K562 (cell line): ENCODE results near the gene TNF. TPM values are rescaled to one million over a fixed set of nuclear protein-coding genes. Genes with fewer than 3 reads are reported as not detected.

Experiments
- polyA plus RNA-seq, 8 experiments: library from polyadenylated mRNA; depleted of rRNA in 4 of 8; stranded (reverse) in 5 of 8; unstranded in 3 of 8; fragments of >200 nt; fragmentation: Nextera tagmentation in 2 of 8; fragmentation: Illumina TruSeq in 1 of 8; extraction: Ambion mirVana in 2 of 8; extraction: Trizol in 1 of 8; gene quantifications; 2 replicates each; pipeline versions ENCODE4 v1.2.1 to v1.2.3, GENCODE V29; 2011 to 2014; ENCODE audit warnings: inconsistent platforms in 1 of 8, missing spikeins in 1 of 8
- small RNA-seq: library from RNA; depleted of rRNA; stranded (forward); fragments of <200 nt; gene quantifications from one replicate; pipeline ENCODE3, GENCODE V24; 2014
- total RNA-seq, 7 experiments: library from RNA; depleted of rRNA in 6 of 7; stranded (reverse); fragments of >200 nt in 6 of 7; fragmentation: Illumina TruSeq in 2 of 7; extraction: Trizol in 2 of 7; gene quantifications; 2 replicates each; pipeline versions ENCODE4 v1.2.1 to v1.2.3, GENCODE V29; 2011 to 2021; ENCODE audit warnings: low replicate concordance in 1 of 7

TNF gene
- total and polyA plus RNA-seq, 9 of the 15 experiments (the other 6 are each of a cell fraction or from before 2014, with no cell fraction given): 0.08 to 0.40 TPM; not detected in 7

Small RNA genes within 50 kb of the gene (small RNA-seq; reads per million reads assigned to genes)
- gene SNORA38 (22.4 reads per million, percentile 97 among the genes with 10 or more reads in this experiment), gene SNORD117 (488 reads per million, percentile 99 among the genes with 10 or more reads in this experiment), gene SNORD84 (not detected), gene UQCRHP1 (not detected)

Other genes starting within 250 kb of the TNF start
Only the 7 nearest of the 34 such genes appear.
- 769 and 923 TPM in 2 replicates for gene DDX39B, start 33.6 kb upstream of the TNF start, total RNA-seq (2014; rRNA removed)
- gene DDX39B, start 33.6 kb upstream of the TNF start, total RNA-seq (2014; rRNA removed; fragmentation: Illumina TruSeq; extraction: Trizol): 541 and 592 TPM in 2 replicates
- gene DDX39B, start 33.6 kb upstream of the TNF start, total RNA-seq (2015; rRNA removed; fragmentation: Illumina TruSeq; extraction: Trizol): 468 and 485 TPM in 2 replicates
- gene DDX39B, start 33.6 kb upstream of the TNF start, total RNA-seq (2021): 539 and 597 TPM in 2 replicates
- 665 and 668 TPM in 2 replicates for gene DDX39B, start 33.6 kb upstream of the TNF start, polyA plus RNA-seq (2011; rRNA removed)
- gene DDX39B, start 33.6 kb upstream of the TNF start, polyA plus RNA-seq (2014; fragmentation: Illumina TruSeq; extraction: Trizol): 542 and 628 TPM in 2 replicates
- gene DDX39B, start 33.6 kb upstream of the TNF start, polyA plus RNA-seq (2014; fragmentation: Nextera tagmentation; extraction: Ambion mirVana): 100 to 1,000 TPM; 479 to 565 TPM
- 869 and 906 TPM in 2 replicates for gene DDX39B, start 33.6 kb upstream of the TNF start, polyA plus RNA-seq (2014; rRNA removed)
- gene ATP6V1G2, start 29.0 kb upstream of the TNF start, total RNA-seq (2014; rRNA removed): 0.12 and 0.14 TPM in 2 replicates
- gene ATP6V1G2, start 29.0 kb upstream of the TNF start, total RNA-seq (2014; rRNA removed; fragmentation: Illumina TruSeq; extraction: Trizol): 0.29 and 0.32 TPM in 2 replicates
- 0.33 and 0.57 TPM in 2 replicates for gene ATP6V1G2, start 29.0 kb upstream of the TNF start, total RNA-seq (2015; rRNA removed; fragmentation: Illumina TruSeq; extraction: Trizol)
- gene ATP6V1G2, start 29.0 kb upstream of the TNF start, total RNA-seq (2021): 0.47 and 0.49 TPM in 2 replicates
- gene ATP6V1G2, start 29.0 kb upstream of the TNF start, polyA plus RNA-seq (2011; rRNA removed): 1.0 and 1.5 TPM in 2 replicates
- gene ATP6V1G2, start 29.0 kb upstream of the TNF start, polyA plus RNA-seq (2014; fragmentation: Illumina TruSeq; extraction: Trizol): 0.55 and 1.1 TPM in 2 replicates
- gene ATP6V1G2, start 29.0 kb upstream of the TNF start, polyA plus RNA-seq (2014; fragmentation: Nextera tagmentation; extraction: Ambion mirVana): under 1 TPM; 0.15 to 0.17 TPM
- gene ATP6V1G2, start 29.0 kb upstream of the TNF start, polyA plus RNA-seq (2014; rRNA removed): 0.38 and 0.78 TPM in 2 replicates
- 32.9 and 33.1 TPM in 2 replicates for gene NFKBIL1, start 28.0 kb upstream of the TNF start, total RNA-seq (2014; rRNA removed)
- gene NFKBIL1, start 28.0 kb upstream of the TNF start, total RNA-seq (2014; rRNA removed; fragmentation: Illumina TruSeq; extraction: Trizol): 5.8 and 7.6 TPM in 2 replicates
- 17.0 and 18.1 TPM in 2 replicates for gene NFKBIL1, start 28.0 kb upstream of the TNF start, total RNA-seq (2015; rRNA removed; fragmentation: Illumina TruSeq; extraction: Trizol)
- 24.7 and 28.7 TPM in 2 replicates for gene NFKBIL1, start 28.0 kb upstream of the TNF start, total RNA-seq (2021)
- gene NFKBIL1, start 28.0 kb upstream of the TNF start, polyA plus RNA-seq (2011; rRNA removed): 5.7 and 9.0 TPM in 2 replicates
- gene NFKBIL1, start 28.0 kb upstream of the TNF start, polyA plus RNA-seq (2014; fragmentation: Illumina TruSeq; extraction: Trizol): 4.3 and 14.0 TPM in 2 replicates
- under 1 TPM; 0.49 to 0.59 TPM for gene NFKBIL1, start 28.0 kb upstream of the TNF start, polyA plus RNA-seq (2014; fragmentation: Nextera tagmentation; extraction: Ambion mirVana)
- gene NFKBIL1, start 28.0 kb upstream of the TNF start, polyA plus RNA-seq (2014; rRNA removed): 26.6 and 32.6 TPM in 2 replicates
- not detected in 2 replicates for gene LTA, start 3.3 kb upstream of the TNF start, total RNA-seq (2014; rRNA removed)
- gene LTA, start 3.3 kb upstream of the TNF start, total RNA-seq (2014; rRNA removed; fragmentation: Illumina TruSeq; extraction: Trizol): not detected in 2 replicates
- gene LTA, start 3.3 kb upstream of the TNF start, total RNA-seq (2015; rRNA removed; fragmentation: Illumina TruSeq; extraction: Trizol): not detected in 2 replicates
- gene LTA, start 3.3 kb upstream of the TNF start, total RNA-seq (2021): 0.80 and 0.87 TPM in 2 replicates
- gene LTA, start 3.3 kb upstream of the TNF start, polyA plus RNA-seq (2011; rRNA removed): not detected in 2 replicates
- gene LTA, start 3.3 kb upstream of the TNF start, polyA plus RNA-seq (2014; fragmentation: Illumina TruSeq; extraction: Trizol): not detected in 2 replicates
- gene LTA, start 3.3 kb upstream of the TNF start, polyA plus RNA-seq (2014; fragmentation: Nextera tagmentation; extraction: Ambion mirVana): not detected
- not detected in 2 replicates for gene LTA, start 3.3 kb upstream of the TNF start, polyA plus RNA-seq (2014; rRNA removed)
- not detected in 2 replicates for gene LTB, start 6.9 kb downstream of the TNF start, total RNA-seq (2014; rRNA removed)
- gene LTB, start 6.9 kb downstream of the TNF start, total RNA-seq (2014; rRNA removed; fragmentation: Illumina TruSeq; extraction: Trizol): not detected in 2 replicates
- 0.30 TPM in 1 of 2 replicates, not detected in the other for gene LTB, start 6.9 kb downstream of the TNF start, total RNA-seq (2015; rRNA removed; fragmentation: Illumina TruSeq; extraction: Trizol)
- 0.51 and 1.0 TPM in 2 replicates for gene LTB, start 6.9 kb downstream of the TNF start, total RNA-seq (2021)
- 0.11 TPM in 1 of 2 replicates, not detected in the other for gene LTB, start 6.9 kb downstream of the TNF start, polyA plus RNA-seq (2011; rRNA removed)
- gene LTB, start 6.9 kb downstream of the TNF start, polyA plus RNA-seq (2014; fragmentation: Illumina TruSeq; extraction: Trizol): not detected in 2 replicates
- not detected for gene LTB, start 6.9 kb downstream of the TNF start, polyA plus RNA-seq (2014; fragmentation: Nextera tagmentation; extraction: Ambion mirVana)
- gene LTB, start 6.9 kb downstream of the TNF start, polyA plus RNA-seq (2014; rRNA removed): 0.07 and 0.27 TPM in 2 replicates
- 0.49 and 0.82 TPM in 2 replicates for gene LST1, start 10.7 kb downstream of the TNF start, total RNA-seq (2014; rRNA removed)
- gene LST1, start 10.7 kb downstream of the TNF start, total RNA-seq (2014; rRNA removed; fragmentation: Illumina TruSeq; extraction: Trizol): 0.99 and 1.3 TPM in 2 replicates
- 7.6 and 7.8 TPM in 2 replicates for gene LST1, start 10.7 kb downstream of the TNF start, total RNA-seq (2015; rRNA removed; fragmentation: Illumina TruSeq; extraction: Trizol)
- 1.7 and 1.9 TPM in 2 replicates for gene LST1, start 10.7 kb downstream of the TNF start, total RNA-seq (2021)
- gene LST1, start 10.7 kb downstream of the TNF start, polyA plus RNA-seq (2011; rRNA removed): 1.3 and 2.5 TPM in 2 replicates
- 1.7 and 2.4 TPM in 2 replicates for gene LST1, start 10.7 kb downstream of the TNF start, polyA plus RNA-seq (2014; fragmentation: Illumina TruSeq; extraction: Trizol)
- 1 to 10 TPM; 1.8 to 2.0 TPM for gene LST1, start 10.7 kb downstream of the TNF start, polyA plus RNA-seq (2014; fragmentation: Nextera tagmentation; extraction: Ambion mirVana)
- 1.3 and 1.5 TPM in 2 replicates for gene LST1, start 10.7 kb downstream of the TNF start, polyA plus RNA-seq (2014; rRNA removed)
- not detected in 2 replicates for gene NCR3, start 17.4 kb downstream of the TNF start, total RNA-seq (2014; rRNA removed)
- gene NCR3, start 17.4 kb downstream of the TNF start, total RNA-seq (2014; rRNA removed; fragmentation: Illumina TruSeq; extraction: Trizol): 0.22 TPM in 2 replicates
- gene NCR3, start 17.4 kb downstream of the TNF start, total RNA-seq (2015; rRNA removed; fragmentation: Illumina TruSeq; extraction: Trizol): 0.29 and 0.94 TPM in 2 replicates
- 0.67 and 0.86 TPM in 2 replicates for gene NCR3, start 17.4 kb downstream of the TNF start, total RNA-seq (2021)
- 0.84 and 1.3 TPM in 2 replicates for gene NCR3, start 17.4 kb downstream of the TNF start, polyA plus RNA-seq (2011; rRNA removed)
- 0.40 and 0.93 TPM in 2 replicates for gene NCR3, start 17.4 kb downstream of the TNF start, polyA plus RNA-seq (2014; fragmentation: Illumina TruSeq; extraction: Trizol)
- gene NCR3, start 17.4 kb downstream of the TNF start, polyA plus RNA-seq (2014; fragmentation: Nextera tagmentation; extraction: Ambion mirVana): 1 to 10 TPM; 1.3 to 1.9 TPM
- 0.84 and 0.88 TPM in 2 replicates for gene NCR3, start 17.4 kb downstream of the TNF start, polyA plus RNA-seq (2014; rRNA removed)